Stimulated activated CD4-positive, alpha-beta T cell treated with anti-CD3 and anti-CD28 coated beads, Interleukin-12 subunit alpha, Interleukin-12 subunit beta, amount 100 ng/mL, for 48 hours (primary cell): ENCODE results near the gene NKD2.

Experiments
- DNase-seq, 3 donors: peaks; one replicate each; pipeline ENCODE4 v3.0.0-alpha.2; 2020; ENCODE audit warnings: low read depth in 2 of 3, low spot score in 1 of 3

Gene NKD2

DNA sequence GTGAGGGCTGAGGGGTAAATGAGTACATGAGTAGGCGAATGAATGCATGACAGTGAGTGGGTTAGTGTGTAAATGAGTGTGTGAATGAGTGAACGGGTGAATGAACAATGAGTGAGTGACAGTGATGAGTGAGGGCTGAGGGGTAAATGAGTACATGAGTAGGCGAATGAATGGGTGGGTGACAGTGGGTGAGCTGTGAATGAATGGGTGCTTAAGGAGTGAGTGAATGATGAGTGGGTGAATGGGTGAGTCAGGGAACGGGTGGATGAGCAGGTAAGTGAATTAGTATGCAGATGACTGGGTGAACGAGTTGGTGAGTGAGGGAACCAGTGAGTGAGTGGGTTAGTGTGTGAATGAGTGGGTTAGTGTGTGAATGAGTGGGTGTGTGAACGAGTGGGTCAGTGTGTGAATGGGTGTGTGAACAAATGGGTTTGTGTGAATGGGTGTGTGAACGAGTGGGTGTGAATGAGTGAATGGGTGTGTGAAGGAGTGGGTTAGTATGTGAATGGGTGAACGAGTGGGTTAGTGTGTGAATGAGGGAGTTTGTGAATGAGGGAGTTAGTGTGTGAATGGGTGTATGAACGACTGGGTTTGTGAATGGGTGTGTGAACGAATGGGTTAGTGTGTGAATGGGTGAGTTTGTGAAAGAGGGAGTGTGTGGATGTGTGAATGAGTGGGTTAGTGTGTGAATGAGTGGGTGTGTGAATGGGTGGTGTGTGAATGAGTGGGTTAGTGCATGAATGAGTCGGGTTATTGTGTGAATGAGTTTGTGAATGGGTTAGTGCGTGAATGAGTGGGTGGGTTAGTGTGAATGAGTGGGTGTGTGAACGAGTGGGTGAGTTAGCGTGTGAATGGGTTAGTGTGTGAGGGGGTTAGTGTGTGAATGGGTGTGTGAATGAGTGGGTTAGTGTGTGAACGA is 32.9 kb downstream of the NKD2 start:
- no peak for DNase-seq

- DNase-seq = no peak
Measured at GRCh38 chr5:1042626-1043025, 34.0 kb downstream of the NKD2 start.

GRCh38 chr5:1043327-1043726 is 34.7 kb downstream of the NKD2 start:
- DNase-seq = no peak

DNA sequence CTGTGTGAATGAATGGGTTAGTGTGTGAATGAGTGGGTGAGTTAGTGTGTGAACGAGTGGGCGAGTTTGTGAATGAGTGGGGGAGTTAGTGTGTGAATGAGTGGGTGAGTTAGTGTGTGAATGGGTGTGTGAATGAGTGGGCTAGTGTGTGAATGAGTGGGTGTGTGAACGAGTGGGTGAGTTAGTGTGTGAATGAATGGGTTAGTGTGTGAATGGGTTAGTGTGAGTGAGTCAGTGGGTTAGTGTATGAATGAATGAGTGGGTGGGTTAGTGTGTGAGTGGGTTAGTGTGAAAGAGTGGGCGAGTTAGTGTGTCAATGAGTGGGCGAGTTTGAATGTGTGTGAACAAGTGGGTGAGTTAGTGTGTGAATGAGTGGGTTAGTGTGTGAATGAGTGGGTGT is 35.5 kb downstream of the NKD2 start:
- DNase-seq = no peak

- DNase-seq = no peak
Measured at GRCh38 chr5:1045960-1046560, 37.5 kb downstream of the NKD2 start.

DNA sequence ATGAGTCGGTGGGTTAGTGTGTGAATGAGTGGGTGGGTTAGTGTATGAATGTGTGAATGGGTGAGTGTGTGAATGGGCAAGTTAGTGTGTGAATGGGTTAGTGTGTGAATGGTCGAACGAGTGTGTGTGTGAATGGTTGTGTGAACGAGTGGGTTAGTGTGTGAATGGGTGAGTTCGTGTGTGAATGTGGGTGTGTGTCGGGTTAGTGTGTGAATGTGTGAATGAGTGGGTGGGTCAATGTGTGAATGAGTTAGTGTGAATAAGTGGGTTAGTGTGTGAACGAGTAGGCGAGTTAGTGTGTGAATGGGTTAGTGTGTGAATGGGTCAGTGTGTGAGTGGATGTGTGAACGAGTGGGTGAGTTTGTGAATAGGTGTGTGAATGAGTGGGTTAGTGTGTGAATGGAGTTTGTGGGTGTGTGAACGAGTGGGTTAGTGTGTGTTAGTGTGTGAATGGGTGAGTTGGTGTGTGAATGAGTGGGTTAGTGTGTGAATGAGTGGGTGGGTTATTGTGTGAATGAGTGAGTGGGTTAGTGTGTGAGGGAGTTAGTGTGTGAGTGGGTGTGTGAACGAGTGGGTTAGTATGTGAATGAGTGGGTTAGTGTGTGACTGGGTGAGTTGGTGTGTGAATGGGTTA is 38.8 kb downstream of the NKD2 start:
- DNase-seq = no peak

DNA sequence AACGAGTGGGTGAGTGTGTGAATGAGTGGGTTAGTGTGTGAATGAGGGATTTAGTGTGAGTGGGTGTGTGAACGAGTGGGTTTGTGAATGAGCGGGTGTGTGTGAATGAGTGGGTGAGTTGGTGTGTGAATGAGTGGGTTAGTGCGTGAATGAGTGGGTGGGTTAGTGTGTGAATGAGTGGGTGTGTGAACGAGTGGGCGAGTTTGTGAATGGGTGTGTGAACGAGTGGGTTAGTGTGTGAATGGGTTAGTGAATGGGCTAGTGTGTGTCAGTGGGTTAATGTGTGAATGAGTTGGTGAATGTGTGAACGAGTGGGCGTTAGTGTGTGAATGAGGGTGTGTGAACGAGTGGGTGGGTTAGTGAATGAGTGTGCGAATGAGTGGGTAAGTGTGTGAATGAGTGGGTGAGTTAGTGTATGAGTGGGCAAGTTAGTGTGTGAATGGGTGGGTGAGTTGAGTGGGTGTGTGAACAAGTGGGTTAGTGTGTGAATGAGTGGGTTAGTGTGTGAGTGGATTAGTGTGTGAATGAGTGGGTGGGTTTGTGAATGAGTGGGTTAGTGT is 39.6 kb downstream of the NKD2 start:
- DNase-seq = no peak

GRCh38 chr5:1048861-1049838 is 40.5 kb downstream of the NKD2 start:
- DNase-seq = no peak

DNA sequence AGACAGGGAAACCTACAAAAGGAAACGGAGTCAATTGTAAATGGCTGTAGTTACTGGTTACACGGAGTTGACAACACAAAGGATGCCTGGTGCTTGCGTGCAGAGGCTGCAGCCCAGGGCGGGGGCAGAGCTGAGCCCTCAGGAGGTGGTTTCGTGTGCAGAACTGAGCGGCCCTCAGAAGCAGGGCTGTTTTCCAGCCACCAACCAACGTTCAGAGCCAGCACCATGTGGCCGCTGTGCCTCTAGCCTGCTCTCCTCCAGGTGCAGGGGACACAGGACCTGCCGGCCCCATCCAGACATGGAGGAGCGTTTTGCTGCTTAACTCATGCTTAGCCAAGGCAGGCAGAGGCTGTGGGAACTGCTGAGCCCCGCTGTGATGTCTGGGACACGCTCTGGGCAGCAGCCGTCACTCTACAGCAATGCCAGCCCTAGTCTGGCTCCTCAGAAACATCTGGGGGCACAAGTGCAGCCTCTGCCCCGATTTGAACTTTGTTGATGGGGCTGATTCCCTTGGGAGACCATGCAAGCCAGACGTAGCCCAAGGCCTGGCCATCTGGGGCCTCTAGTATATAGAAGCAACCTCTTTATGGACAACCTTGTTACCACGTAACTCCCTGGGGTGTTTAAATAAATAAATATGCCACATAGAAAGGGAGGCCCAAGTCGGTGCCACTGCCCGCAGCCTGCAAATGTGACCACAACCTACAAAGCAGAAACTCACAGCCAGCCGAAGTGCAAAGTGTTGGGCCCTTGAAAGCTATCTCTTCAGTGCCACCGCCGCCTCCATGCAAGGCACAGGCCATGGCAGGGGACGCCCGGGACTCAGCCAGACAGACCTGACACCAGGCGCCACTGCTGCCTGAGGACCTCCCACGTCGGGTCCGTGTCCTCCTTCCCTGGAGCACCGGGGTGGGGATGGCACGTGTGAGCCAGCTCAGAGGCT is 42.1 kb downstream of the NKD2 start:
- no peak for DNase-seq

- DNase-seq = no peak
Measured at GRCh38 chr5:1051366-1051720, 42.7 kb downstream of the NKD2 start.

DNA sequence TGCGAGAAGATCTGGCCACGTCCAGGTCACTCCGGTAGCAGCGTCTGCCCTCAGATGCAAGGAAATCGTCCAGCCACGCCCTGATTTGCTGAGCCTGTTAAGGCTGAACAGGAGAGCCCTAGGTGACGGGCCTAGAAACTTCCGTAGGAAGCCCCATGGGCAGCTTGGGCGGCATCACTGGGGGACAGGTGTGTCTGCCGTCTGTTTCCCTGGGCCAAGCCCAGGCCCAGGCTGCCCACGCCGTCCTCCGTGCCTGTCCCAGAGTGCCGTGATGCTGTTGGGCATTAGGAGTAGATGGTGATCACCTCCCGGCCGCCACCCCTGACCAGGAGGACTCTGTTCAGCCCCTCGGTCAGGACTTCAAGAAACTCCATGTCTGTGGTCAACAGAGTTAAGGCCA is 43.5 kb downstream of the NKD2 start:
- no peak for DNase-seq

- DNase-seq = no peak
Measured at GRCh38 chr5:1052641-1053390, 44.2 kb downstream of the NKD2 start.

DNA sequence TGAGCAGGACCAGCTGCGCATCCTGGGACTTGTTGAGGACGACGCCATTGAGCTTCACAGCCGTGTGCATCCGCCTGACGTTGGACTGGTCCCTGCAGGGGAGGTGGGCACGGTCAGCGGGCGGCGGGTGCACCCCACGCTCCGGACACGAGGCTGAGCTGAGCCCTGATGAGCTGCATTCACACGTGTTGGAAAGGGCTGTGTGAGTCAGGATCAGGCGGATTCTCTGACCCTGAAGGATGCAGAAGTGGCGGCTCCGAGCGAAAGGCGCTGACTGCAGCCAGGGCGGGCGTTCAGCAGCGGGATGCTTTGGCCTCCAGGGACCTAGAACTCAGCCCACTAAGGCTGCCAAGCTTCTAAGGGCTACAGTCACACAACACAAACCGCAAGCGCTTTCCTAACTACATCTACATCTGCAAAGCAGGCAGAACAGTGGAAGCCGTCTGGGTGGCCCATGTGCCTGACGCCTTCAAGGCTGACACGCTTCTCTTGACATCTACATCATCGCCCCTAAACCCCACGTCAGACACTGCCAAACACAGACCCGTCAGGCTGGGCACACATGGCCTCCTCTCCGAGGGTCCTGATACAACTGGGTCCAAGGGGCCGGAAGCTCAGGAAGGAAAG is 44.9 kb downstream of the NKD2 start:
- no peak for DNase-seq

GRCh38 chr5:1054018-1054798 is 45.6 kb downstream of the NKD2 start:
- no peak for DNase-seq

- DNase-seq = no peak
Measured at GRCh38 chr5:1054799-1055775, 46.5 kb downstream of the NKD2 start.

- DNase-seq = no peak
Measured at GRCh38 chr5:1055896-1056610, 47.5 kb downstream of the NKD2 start.
